ENCODE data around the gene ZMIZ2. TPM values are rescaled to one million over a fixed set of nuclear protein-coding genes. Genes with fewer than 3 reads are reported as not detected.

ZMIZ2 gene
- total RNA-seq, 2 experiments from 2014 or later = 120 to 124 TPM

DNA sequence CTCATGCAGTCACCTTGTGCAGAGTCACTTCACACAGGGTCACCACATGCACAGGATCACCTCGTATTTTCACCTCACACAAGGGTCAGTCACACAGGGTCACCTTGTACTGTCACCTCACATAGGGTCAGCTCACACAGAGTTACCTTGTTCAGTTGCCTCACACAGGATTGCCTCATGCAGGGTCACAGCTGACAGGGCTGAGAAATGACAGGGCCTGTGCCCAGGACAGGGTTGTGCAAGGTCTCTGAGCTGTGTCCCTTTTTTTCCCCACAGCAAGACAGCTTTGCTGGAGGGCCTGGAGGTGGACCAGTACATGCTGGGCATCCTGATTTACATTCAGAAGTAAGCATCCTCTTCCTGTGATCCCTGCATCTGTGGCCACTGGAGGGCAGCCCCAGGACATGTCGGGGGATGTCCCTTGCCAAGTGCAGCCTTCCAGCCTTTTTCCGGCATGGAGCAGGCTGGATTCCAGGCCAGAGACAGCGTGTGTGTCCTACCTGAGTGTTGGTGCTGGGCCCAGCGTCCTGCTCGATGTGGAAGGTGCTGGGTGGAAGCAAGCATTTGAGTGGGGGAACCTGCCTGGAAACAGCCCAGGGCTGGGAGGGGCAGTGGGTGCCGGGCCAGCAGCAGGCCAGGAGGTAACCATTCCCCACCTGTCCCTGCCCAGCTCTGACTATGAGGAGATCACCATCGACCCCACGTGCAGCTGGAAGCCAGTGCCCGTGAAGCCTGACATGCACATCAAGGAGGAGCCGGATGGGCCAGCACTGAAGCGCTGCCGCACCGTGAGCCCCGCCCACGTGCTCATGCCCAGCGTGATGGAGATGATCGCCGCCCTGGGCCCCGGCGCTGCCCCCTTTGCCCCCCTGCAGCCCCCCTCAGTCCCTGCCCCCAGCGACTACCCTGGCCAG lies 16.3 kb downstream of the ZMIZ2 start:
- Mint-ChIP-seq H3K36me3 (peaks cover 11% of the 10 kb centered on the region), H3K4me3 (no peak overlapping the region), H3K4me1 (peaks cover 22% of the 10 kb centered on the region), H3K27ac (no peak overlapping the region), H3K9me3 (no peaks in the 10 kb centered on the region), H3K27me3 (no peaks in the 10 kb centered on the region)
- ATAC-seq (ENCODE audit: low read depth) = no peak
- POLR2A ChIA-PET = interaction anchor here (1.4 kb wide), 1 partner anchor 158 kb away, joined by 3 read pairs; the partner anchor contains the start of gene OGDH
- DNase-seq = no peak

DNA sequence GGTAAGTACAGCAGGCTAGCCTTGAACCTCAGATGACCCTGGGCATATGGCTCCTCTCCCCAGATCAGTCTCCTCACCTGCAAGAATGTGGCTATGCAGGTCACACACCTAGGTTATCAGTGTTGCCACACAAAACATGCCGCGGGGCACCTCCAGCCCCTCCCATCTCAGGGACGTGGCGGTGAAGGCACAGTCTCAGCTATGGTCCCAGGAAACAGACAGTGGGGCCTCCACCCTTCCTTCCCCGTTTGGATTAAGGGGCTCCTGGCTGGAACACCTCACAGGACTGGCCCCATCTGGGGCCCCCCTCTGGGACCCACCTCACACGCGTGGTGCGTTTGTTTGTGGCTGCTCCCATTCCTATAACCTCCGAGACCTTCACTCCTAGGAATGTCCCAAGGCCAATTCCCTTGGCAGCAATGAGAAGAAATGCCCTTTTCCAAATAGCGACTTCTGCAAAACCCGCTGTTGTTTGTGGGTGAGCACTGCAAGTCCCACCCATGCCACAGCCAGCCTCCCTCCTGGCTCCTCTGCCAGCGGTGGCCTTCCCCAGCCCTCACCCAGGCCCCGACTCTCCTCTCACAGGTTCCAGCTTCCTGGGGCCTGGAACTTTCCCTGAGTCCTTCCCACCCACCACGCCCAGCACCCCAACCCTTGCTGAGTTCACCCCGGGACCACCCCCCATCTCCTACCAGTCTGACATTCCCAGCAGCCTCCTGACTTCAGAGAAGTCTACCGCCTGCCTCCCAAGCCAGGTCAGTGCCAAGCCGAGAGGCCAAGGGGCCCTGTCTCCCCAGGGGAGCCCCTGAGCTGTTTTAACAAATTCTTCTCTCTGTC lies 17.1 kb downstream of the ZMIZ2 start:
- POLR2A ChIA-PET = no interaction called here
- H3K9me3 Mint-ChIP-seq = no peaks in the 10 kb centered on the region
- DNase-seq = no peak
- H3K4me3 Mint-ChIP-seq = no peak overlapping the region
- H3K27ac Mint-ChIP-seq = no peak overlapping the region
- H3K36me3 Mint-ChIP-seq = peaks cover 14% of the 10 kb centered on the region
- no peak for ATAC-seq (ENCODE audit: low read depth)
- no peaks in the 10 kb centered on the region for H3K27me3 Mint-ChIP-seq
- peaks cover 25% of the 10 kb centered on the region for H3K4me1 Mint-ChIP-seq

GRCh38 chr7:44766416-44766801 lies 17.8 kb downstream of the ZMIZ2 start:
- H3K27ac Mint-ChIP-seq = no peak overlapping the region
- no peak overlapping the region for H3K4me3 Mint-ChIP-seq
- H3K9me3 Mint-ChIP-seq = no peaks in the 10 kb centered on the region
- H3K27me3 Mint-ChIP-seq = no peaks in the 10 kb centered on the region
- H3K36me3 Mint-ChIP-seq = peaks cover 14% of the 10 kb centered on the region
- POLR2A ChIA-PET = no interaction called here
- H3K4me1 Mint-ChIP-seq = peaks cover 28% of the 10 kb centered on the region
- ATAC-seq (ENCODE audit: low read depth) = no peak
- DNase-seq = no peak

DNA sequence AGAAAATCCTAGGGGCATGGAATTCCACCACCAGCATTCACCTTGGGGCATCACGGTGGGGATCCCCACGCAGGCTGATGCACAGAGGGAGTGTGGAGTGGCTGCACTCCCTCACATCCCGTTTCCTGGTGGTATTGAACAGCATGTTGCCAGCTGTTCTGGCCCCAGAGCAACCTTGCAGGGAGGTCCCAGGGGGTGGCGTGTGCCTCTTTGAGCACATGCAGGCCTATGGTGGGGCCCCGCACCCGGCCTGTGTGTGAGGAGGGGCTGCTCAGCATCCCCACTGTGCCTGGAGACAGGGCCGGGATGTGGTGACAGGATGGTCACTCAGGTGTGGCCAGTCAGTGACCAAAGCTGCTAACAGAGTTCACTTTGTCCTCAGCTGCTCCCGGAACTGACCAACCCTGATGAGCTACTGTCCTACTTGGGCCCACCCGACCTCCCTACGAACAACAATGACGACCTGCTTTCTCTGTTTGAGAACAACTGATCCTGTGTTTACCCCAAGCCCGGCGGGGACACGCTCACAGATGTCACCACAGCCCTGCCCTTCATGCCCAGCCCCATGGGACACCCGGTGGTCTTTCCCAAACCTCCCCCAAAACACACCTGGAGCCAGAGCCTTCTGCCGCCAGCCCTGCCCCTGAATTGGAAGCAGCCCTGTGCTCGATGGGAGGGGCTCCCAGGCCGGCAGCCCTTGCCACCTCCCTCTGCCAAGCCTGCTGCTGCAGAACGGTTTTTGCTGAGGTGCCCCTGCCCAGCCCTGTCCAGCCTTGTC lies 18.7 kb downstream of the ZMIZ2 start:
- no peaks in the 10 kb centered on the region for H3K9me3 Mint-ChIP-seq

DNA sequence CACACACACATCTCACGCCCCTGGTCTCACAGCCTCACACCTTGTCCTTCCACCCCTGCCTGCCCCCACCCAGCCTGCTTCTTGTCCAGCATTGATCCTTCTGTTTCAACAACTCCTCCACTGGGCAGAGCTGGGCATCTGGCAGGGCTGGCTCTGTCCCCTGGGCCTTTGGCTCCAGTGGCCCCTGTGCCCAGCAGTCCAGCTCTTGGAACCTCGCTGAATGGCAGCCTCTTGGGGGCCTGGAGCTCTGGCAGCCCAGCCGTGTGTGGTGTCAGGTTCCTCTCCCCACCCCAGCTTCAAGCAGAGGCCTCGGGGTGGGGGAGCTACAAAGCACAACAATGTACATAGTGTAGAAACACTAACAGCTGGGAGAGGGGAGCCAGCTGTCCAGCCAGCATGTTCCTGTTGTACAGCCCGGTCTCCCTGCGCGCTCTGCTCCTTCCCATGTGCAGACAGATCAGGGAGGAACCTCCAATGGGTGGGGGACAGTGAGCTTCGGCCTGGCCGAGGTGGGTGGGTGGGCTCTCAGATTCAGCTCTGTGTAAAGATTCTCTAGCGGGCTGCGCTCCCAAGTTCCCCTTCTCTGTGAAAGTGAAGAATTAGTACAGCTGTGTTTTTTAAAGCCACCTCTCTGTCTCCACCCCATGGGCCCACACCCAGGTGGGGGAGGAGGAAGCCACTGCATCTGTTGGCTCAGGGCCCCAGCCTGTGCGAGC lies 19.4 kb downstream of the ZMIZ2 start:
- POLR2A ChIA-PET = interaction anchor here (0.5 to 1.3 kb wide), 7 partner anchors 19 to 211 kb away, joined by 3 to 4 read pairs (median 4); partner anchors contain the start of genes OGDH and TMED4
- H3K36me3 Mint-ChIP-seq = peaks cover 10% of the 10 kb centered on the region

More for the DNA sequence above, 18.7 kb downstream of the ZMIZ2 start:
- Mint-ChIP-seq H3K36me3 (peaks cover 11% of the 10 kb centered on the region), H3K27ac (no peak overlapping the region), H3K4me1 (peaks cover 29% of the 10 kb centered on the region), H3K4me3 (no peak overlapping the region), H3K27me3 (no peaks in the 10 kb centered on the region)
- POLR2A ChIA-PET = interaction anchor here (1.0 kb wide), 1 partner anchor 185 kb away, joined by 4 read pairs; the partner anchor contains the start of gene TMED4
- ATAC-seq (ENCODE audit: low read depth) (no peak), DNase-seq (no peak)

GRCh38 chr7:44768628-44769371 lies 20.2 kb downstream of the ZMIZ2 start:
- no peak for ATAC-seq (ENCODE audit: low read depth)
- peak overlapping the region; percentile 71 for H3K27ac Mint-ChIP-seq
- no peak overlapping the region for H3K4me3 Mint-ChIP-seq
- H3K36me3 Mint-ChIP-seq = peaks cover 10% of the 10 kb centered on the region
- H3K27me3 Mint-ChIP-seq = no peaks in the 10 kb centered on the region
- H3K4me1 Mint-ChIP-seq = peaks cover 29% of the 10 kb centered on the region
- DNase-seq = no peak
- H3K9me3 Mint-ChIP-seq = no peaks in the 10 kb centered on the region
- POLR2A ChIA-PET = interaction anchor here (0.5 to 1.3 kb wide), 6 partner anchors 19 to 210 kb away, joined by 3 to 4 read pairs (median 4); partner anchors contain the start of gene OGDH

More for the DNA sequence above, 19.4 kb downstream of the ZMIZ2 start:
- DNase-seq (peak; percentile 42), ATAC-seq (ENCODE audit: low read depth) (peak; percentile 67)
- H3K27me3 Mint-ChIP-seq = no peaks in the 10 kb centered on the region
- H3K4me3 Mint-ChIP-seq = peak overlapping the region; percentile 13
- no peaks in the 10 kb centered on the region for H3K9me3 Mint-ChIP-seq
- peaks cover 29% of the 10 kb centered on the region for H3K4me1 Mint-ChIP-seq
- H3K27ac Mint-ChIP-seq = peak overlapping the region; percentile 71

GRCh38 chr7:44769376-44769775 lies 20.7 kb downstream of the ZMIZ2 start:
- DNase-seq (no peak), ATAC-seq (ENCODE audit: low read depth) (no peak)
- Mint-ChIP-seq H3K4me3 (no peak overlapping the region), H3K36me3 (peaks cover 9% of the 10 kb centered on the region), H3K27me3 (no peaks in the 10 kb centered on the region), H3K4me1 (peaks cover 29% of the 10 kb centered on the region), H3K27ac (peak overlapping the region; percentile 71), H3K9me3 (no peaks in the 10 kb centered on the region)
- POLR2A ChIA-PET = interaction anchor here (1.0 kb wide), 1 partner anchor 78 kb away, joined by 3 read pairs; no protein-coding TSS in a partner anchor

DNA sequence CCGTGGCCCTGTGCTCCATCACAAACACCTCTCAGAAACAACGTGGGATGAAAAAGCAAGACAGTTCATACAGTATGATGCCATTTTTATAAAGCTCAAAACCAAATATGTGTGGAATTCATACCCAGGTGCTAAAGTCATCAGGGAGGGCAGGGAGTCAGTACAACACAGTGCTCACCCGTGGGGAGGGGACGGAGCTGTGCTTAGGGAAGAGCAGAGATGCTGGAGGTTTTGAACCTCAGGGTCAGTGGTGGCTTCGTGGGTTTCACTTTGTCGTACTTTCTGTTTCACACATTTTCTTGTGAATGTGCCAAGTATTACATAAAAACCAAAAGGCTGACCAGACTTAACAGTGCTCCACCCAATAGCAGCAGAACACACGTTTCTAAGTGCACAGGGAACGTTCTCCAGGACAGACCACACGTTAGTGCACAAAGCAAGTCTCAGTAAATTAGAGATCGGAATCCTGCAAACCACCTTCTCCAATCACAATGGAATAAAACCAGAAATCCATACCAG lies 21.2 kb downstream of the ZMIZ2 start:
- Mint-ChIP-seq H3K27me3 (no peaks in the 10 kb centered on the region), H3K4me1 (peaks cover 31% of the 10 kb centered on the region), H3K27ac (peak overlapping the region; percentile 71), H3K4me3 (peak overlapping the region; percentile 55), H3K9me3 (no peaks in the 10 kb centered on the region), H3K36me3 (peaks cover 8% of the 10 kb centered on the region)
- POLR2A ChIA-PET = interaction anchor here (1.0 to 1.6 kb wide), 2 partner anchors 21 to 77 kb away, joined by 3 to 4 read pairs; no protein-coding TSS in a partner anchor
- ATAC-seq (ENCODE audit: low read depth) (peak; percentile 68), DNase-seq (no peak)

- DNase-seq = no peak
- H3K9me3 Mint-ChIP-seq = no peaks in the 10 kb centered on the region
- no peak overlapping the region for H3K27ac Mint-ChIP-seq
- peaks cover 2% of the 10 kb centered on the region for H3K27me3 Mint-ChIP-seq
- no peak overlapping the region for H3K4me3 Mint-ChIP-seq
- H3K4me1 Mint-ChIP-seq = peaks cover 31% of the 10 kb centered on the region
- ATAC-seq (ENCODE audit: low read depth) = no peak
- POLR2A ChIA-PET = interaction anchor here (0.5 to 1.6 kb wide), 3 partner anchors 22 to 186 kb away, joined by 3 to 4 read pairs (median 3); no protein-coding TSS in a partner anchor
- H3K36me3 Mint-ChIP-seq = peaks cover 6% of the 10 kb centered on the region
Observed at GRCh38 chr7:44771358-44771757, 22.7 kb downstream of the ZMIZ2 start.

GRCh38 chr7:44772440-44772839 lies 23.8 kb downstream of the ZMIZ2 start:
- ATAC-seq (ENCODE audit: low read depth) (no peak), DNase-seq (no peak)
- no peak overlapping the region for H3K4me3 Mint-ChIP-seq
- peaks cover 6% of the 10 kb centered on the region for H3K36me3 Mint-ChIP-seq
- peaks cover 31% of the 10 kb centered on the region for H3K4me1 Mint-ChIP-seq
- H3K27me3 Mint-ChIP-seq = peaks cover 5% of the 10 kb centered on the region
- H3K27ac Mint-ChIP-seq = no peak overlapping the region
- POLR2A ChIA-PET = no interaction called here
- H3K9me3 Mint-ChIP-seq = no peaks in the 10 kb centered on the region

- Mint-ChIP-seq H3K27ac (no peak overlapping the region), H3K4me1 (peaks cover 30% of the 10 kb centered on the region), H3K27me3 (peaks cover 8% of the 10 kb centered on the region), H3K4me3 (no peak overlapping the region), H3K9me3 (no peaks in the 10 kb centered on the region), H3K36me3 (peaks cover 4% of the 10 kb centered on the region)
- no peak for ATAC-seq (ENCODE audit: low read depth)
- POLR2A ChIA-PET = no interaction called here
- no peak for DNase-seq
Observed at GRCh38 chr7:44772867-44773266, 24.2 kb downstream of the ZMIZ2 start.
